Head of caudate nucleus (tissue), 42 donors: ENCODE results near the gene BCAS3.
A peak's percentile ranks its signal among the peaks of the same experiment; 100 is the strongest.
"Not testable (repeated sequence)": the region's sequence is repeated elsewhere in the genome, so short reads cannot be mapped to it uniquely, and the experiment has no call there.

Experiments used
- DNase-seq, 42 donors: peaks; one replicate each; pipeline versions ENCODE4 v3.0.0 to v3.0.0-alpha.2; 2020 to 2021; ENCODE audit warnings: mixed read lengths in 7 of 42
- intact Hi-C: fragments of 100-400 bp; cut with DNase I; formaldehyde crosslinking; loops from one replicate; pipeline ENCODE4 v1.15.0; 2022

The BCAS3 gene

DNA sequence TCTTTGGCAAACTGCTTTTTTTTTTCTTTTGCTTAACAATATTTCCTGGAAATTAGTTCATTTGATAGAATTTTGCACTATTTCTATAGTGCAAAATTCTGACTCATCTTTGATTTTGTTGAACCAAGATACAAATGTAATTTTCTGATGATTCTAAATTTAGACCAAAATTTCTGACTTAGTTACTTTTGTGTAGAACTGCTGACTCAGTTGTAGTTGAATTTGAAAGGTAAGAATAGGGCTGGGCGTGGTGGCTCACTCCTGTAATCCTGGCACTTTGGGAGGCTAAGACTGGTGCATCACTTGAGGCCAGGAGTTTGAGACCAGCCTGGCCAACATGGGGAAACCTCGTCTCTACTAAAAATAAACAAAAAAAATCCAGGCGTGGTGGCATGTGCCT, 223.0 kb downstream of the BCAS3 start:
- no peak for DNase-seq
- intact Hi-C loops, result no loop called here

DNA sequence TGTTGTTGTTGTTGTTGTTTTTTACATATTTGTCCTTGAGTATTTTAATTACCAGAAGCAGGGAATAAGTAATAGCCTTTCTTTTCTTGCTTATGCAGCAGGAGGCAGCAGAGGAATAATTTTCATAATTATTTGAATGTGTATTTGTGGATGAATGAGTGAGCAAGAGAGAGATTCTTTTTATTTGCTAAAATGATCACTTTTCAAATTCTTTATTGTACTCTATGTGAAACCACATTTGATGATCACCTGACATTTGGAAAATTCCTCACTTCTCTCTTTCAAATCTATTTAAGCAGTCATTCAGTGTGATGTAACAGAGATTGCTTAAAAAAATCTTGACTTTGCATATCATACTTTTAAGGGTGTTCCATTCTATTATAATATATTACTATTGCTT, 223.6 kb downstream of the BCAS3 start:
- no peak for DNase-seq
- intact Hi-C loops, result no loop called here

GRCh38 chr17:60901806-60902205, 224.2 kb downstream of the BCAS3 start:
- DNase-seq, result no peak
- intact Hi-C loops, result no loop called here

DNA sequence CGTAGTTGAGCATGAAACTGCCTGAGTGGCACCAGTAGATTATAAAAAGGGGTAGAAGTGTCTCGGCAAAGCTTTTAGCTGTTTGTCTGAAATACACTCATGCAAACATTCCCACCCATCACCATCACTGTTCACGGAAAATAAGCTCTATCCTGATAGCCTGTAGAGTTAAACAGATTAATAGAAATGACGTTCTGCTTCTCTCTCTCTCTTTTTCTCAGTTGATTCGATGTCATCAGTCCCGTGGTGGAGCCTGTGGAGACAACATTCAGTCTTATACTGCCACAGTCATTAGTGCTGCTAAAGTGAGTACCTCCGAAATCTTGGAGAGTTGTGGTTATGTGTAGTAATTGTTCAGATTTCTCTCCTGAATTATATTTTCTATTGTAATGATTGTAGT, 224.7 kb downstream of the BCAS3 start:
- no peak for DNase-seq
- intact Hi-C loops, result no loop called here

GRCh38 chr17:60904582-60904981, 226.9 kb downstream of the BCAS3 start:
- no peak for DNase-seq
- intact Hi-C loops, result no loop called here

- no peak for DNase-seq
- intact Hi-C loops, result no loop called here
Measured at GRCh38 chr17:60905709-60906108, 228.1 kb downstream of the BCAS3 start.

- intact Hi-C loops, result no loop called here
- no peak for DNase-seq
Measured at GRCh38 chr17:60908324-60908723, 230.7 kb downstream of the BCAS3 start.

GRCh38 chr17:60909405-60909804, 231.8 kb downstream of the BCAS3 start:
- intact Hi-C loops, result no loop called here
- no peak for DNase-seq

GRCh38 chr17:60910415-60910814, 232.8 kb downstream of the BCAS3 start:
- intact Hi-C loops, result no loop called here
- DNase-seq, result no peak

GRCh38 chr17:60914078-60914477, 236.4 kb downstream of the BCAS3 start:
- intact Hi-C loops, result no loop called here
- DNase-seq, result no peak

- intact Hi-C loops, result no loop called here
Measured at GRCh38 chr17:60916043-60916442, 238.4 kb downstream of the BCAS3 start.

DNA sequence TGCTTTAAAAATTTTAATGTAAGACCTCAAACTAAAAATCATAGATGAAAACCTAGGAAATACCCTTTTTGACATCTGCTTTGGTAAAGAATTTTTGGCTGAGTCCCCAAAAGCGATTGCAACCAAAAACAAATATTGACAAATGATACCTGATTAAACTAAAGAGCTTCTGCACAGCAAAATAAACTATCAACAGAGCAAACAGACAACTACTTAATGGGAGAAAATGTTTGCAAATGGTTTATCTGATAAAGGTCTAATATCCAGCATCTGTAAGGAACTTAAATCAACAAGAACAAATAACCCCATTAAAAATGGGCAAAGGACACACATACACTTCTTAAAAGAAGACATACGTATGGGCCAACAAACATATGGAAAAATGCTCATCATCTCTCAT, 242.5 kb downstream of the BCAS3 start:
- no peak for DNase-seq
- intact Hi-C loops, result no loop called here

More at GRCh38 chr17:60916043-60916442, 238.4 kb downstream of the BCAS3 start:
- DNase-seq, result no peak

DNA sequence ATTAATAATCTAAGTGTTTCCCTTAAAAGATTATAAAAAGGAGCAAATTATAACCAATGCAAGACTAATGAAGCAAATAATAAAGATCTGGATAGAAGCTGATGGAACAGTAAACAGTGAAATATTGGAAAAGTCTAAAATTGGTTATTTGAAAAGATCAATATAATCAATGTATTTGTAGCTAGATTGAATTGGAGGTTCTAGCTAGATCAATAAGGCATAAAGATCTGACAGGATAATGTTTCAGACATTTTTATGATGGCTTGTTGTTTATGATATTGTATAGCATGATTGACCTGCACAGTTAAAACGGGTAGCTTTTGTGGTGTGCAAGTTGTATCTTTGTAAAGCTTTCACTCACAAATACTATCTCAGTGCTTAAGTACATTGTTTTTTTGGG, 245.3 kb downstream of the BCAS3 start:
- intact Hi-C loops, result no loop called here
- no peak for DNase-seq

DNA sequence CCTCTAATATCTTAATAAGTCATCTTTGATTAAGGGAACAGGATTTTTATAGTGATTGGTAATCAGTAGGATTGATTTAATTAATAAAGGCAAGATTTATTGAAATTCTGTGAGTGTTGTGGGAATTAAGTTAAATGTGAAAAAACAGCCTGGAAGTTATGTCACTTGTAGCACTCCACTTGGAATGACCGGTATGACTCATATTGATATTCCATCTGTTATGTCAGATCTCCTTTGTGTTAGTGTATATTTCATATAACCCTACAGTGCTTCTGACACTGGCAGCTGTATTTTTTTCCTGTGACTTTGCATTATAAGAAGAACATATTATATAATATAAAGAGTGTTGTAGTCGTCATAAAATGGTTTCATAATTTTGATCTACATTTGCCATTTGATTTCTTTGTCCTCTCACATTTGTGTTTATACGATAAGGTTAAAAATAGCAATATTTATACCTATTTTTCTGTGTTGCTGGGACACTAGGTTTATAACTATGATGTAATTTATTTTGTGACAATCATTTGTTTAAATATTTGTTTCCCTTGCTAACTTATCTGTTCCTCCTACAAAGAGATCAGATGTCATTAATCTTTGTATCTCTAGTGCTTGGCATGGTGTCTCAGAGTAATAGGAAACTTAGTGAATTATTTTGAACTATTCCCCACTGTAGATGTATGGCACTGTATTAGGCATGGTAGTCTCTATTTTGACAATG, 249.0 kb downstream of the BCAS3 start:
- intact Hi-C loops, result no loop called here

DNA sequence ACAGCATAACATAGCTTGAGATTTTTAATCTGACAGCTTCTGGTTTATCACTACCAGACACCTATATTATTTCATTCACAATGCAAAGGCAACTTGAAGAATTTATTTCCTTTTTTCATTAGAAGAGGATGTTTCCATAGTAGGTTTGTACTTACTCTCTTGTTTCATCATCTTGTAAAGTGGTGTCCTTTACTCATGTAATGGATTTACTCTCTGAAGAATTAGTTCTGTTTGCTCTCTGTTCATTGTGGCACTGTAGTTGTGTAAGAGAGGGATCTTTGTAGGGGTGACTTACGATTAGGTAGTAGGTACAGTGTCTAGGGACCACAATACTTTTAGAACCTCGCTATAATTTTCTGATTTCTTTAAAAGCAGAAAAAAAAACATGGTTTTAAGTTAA, 256.1 kb downstream of the BCAS3 start:
- DNase-seq, result no peak
- intact Hi-C loops, result no loop called here

More for the DNA sequence above, 249.0 kb downstream of the BCAS3 start:
- no peak for DNase-seq

DNA sequence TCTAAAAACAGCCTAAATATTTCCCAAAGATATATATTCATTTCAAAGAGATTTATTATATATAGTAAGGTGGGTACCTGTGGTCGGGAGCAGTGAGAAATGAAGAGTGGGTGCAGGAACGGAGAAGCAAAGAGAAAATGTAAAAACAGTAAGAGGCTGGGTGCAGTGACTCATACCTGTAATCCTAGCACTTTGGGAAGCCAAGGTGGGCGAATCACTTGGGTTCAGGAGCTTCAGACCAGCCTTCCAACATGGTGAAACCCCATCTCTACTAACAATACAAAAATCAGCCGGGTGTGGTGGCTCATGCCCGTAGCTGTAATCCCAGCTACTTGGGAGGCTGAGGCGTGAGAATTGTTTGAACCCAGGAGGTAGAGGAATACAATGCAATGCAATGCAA, 257.1 kb downstream of the BCAS3 start:
- peak in 15 of 42 donors; percentile 3 to 64 (median 25) for DNase-seq
- intact Hi-C loops, result no loop called here

DNA sequence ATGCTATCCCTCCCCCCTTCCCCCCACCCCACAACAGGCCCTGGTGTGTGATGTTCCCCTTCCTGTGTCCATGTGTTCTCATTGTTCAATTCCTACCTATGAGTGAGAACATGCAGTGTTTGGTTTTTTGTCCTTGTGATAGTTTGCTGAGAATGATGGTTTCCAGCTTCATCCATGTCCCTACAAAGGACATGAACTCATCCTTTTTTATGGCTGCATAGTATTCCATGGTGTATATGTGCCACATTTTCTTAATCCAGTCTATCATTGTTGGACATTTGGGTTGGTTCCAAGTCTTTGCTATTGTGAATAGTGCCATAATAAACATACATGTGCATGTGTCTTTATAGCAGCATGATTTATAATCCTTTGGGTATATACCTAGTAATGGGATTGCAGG, 258.3 kb downstream of the BCAS3 start:
- DNase-seq, intact Hi-C loops: not testable (repeated sequence)

DNA sequence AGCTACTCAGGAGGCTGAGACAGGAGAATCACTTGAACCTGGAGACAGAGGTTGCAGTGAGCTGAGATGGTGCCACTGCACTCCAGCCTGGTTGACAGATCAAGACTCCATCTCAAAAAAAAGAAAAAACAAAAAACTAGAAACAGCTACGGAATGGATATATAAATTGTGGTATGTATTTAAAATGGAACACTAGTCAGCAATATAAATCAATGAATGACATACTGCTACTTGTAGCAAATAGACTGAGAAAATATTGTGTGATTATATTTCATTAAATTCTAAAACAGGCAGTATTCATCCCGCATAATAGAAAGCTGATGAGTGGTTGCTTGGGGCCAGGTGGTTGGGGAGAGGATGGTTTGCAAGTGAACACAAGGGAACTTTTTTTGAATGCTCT, 261.7 kb downstream of the BCAS3 start:
- intact Hi-C loops, result no loop called here
- DNase-seq, result no peak

GRCh38 chr17:60941028-60941427, 263.4 kb downstream of the BCAS3 start:
- DNase-seq, result peak in 2 of 42 donors; percentile 10 to 16
- intact Hi-C loops, result no loop called here

- intact Hi-C loops, result no loop called here
- DNase-seq, result no peak
Measured at GRCh38 chr17:60941571-60941970, 263.9 kb downstream of the BCAS3 start.

DNA sequence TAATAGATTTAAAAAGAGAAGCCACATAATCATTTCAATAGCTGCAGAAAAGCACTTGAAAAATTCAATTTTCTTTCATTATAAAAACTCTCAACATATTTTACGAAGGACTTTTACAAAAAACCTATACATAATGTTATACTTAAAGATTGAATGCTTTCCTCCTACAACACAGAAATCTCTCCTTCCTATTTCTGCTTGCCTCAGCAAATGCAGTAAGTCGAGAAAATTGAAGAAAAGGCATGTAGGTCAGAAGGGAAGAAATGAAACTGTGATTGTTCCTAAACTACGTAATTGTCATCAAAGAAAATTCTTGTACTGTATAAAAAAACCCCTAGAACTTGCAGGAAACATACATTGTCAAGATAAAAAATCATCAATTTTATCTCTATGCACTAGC, 267.1 kb downstream of the BCAS3 start:
- intact Hi-C loops, result no loop called here
- DNase-seq, result no peak

- intact Hi-C loops, result no loop called here
- no peak for DNase-seq
Measured at GRCh38 chr17:60947100-60947499, 269.4 kb downstream of the BCAS3 start.
